ENCODE results near the gene PRKAR1B.

The PRKAR1B gene

GRCh38 chr7:729140-730000 lies 2.3 kb upstream of the PRKAR1B start:
- H2AFZ ChIP-seq (ENCODE audit: low read length), result no peak overlapping the region
- peaks cover 1% of the 10 kb centered on the region; the same call in 1 of the 2 replicates for H3F3A ChIP-seq (ENCODE audit: insufficient read depth, low read length)
- peaks cover 67% of the 10 kb centered on the region for H3K36me3 ChIP-seq (ENCODE audit: insufficient read depth, low read length)
- H3K4me3 ChIP-seq (ENCODE audit: low read depth, low read length, poor library complexity, severe bottlenecking), result no peak overlapping the region
- H3K9me3 ChIP-seq (ENCODE audit: low read length), result peaks cover 7% of the 10 kb centered on the region
- H4K20me1 ChIP-seq (ENCODE audit: insufficient read depth, low read length), result no peaks in the 10 kb centered on the region
- H3K4me1 ChIP-seq (ENCODE audit: insufficient read depth, low read length, severe bottlenecking), result peaks cover 21% of the 10 kb centered on the region
- no peak for TF ChIP-seq EZH2 (IDR thresholded peaks at IDR 0.05; ENCODE audit: borderline replicate concordance, low read length)
- TF ChIP-seq CTCF (IDR thresholded peaks at IDR 0.05; ENCODE audit: low read length), result no peak
- H3K9me2 ChIP-seq (ENCODE audit: low read depth, low read length), result no peaks in the 10 kb centered on the region
- H3K27ac ChIP-seq (ENCODE audit: low read depth, low read length, poor library complexity, severe bottlenecking), result no peak overlapping the region
- H3K27me3 ChIP-seq (ENCODE audit: insufficient read depth, low read length), result no peaks in the 10 kb centered on the region
- H3K79me2 ChIP-seq (ENCODE audit: insufficient read depth, low read length), result peaks cover 16% of the 10 kb centered on the region
- H3K4me2 ChIP-seq (ENCODE audit: low read length), result no peak overlapping the region
- H3K9ac ChIP-seq (ENCODE audit: low read length), result no peak overlapping the region

- Histone ChIP-seq H3K9me2 (ENCODE audit: low read depth, low read length) (no peaks in the 10 kb centered on the region), H3F3A (ENCODE audit: insufficient read depth, low read length) (no peaks in the 10 kb centered on the region), H3K9ac (ENCODE audit: low read length) (no peak overlapping the region; the same call in 1 of the 2 replicates), H3K36me3 (ENCODE audit: insufficient read depth, low read length) (peaks cover 67% of the 10 kb centered on the region), H3K27me3 (ENCODE audit: insufficient read depth, low read length) (no peaks in the 10 kb centered on the region), H4K20me1 (ENCODE audit: insufficient read depth, low read length) (no peaks in the 10 kb centered on the region), H3K4me3 (ENCODE audit: low read depth, low read length, poor library complexity, severe bottlenecking) (peak overlapping the region; percentile 67), H3K4me1 (ENCODE audit: insufficient read depth, low read length, severe bottlenecking) (peaks cover 21% of the 10 kb centered on the region), H2AFZ (ENCODE audit: low read length) (no peak overlapping the region), H3K9me3 (ENCODE audit: low read length) (no peaks in the 10 kb centered on the region), H3K4me2 (ENCODE audit: low read length) (peak overlapping the region; percentile 90), H3K27ac (ENCODE audit: low read depth, low read length, poor library complexity, severe bottlenecking) (no peak overlapping the region), H3K79me2 (ENCODE audit: insufficient read depth, low read length) (peaks cover 11% of the 10 kb centered on the region)
- TF ChIP-seq CTCF (IDR thresholded peaks at IDR 0.05; ENCODE audit: low read length), result no peak
- TF ChIP-seq EZH2 (IDR thresholded peaks at IDR 0.05; ENCODE audit: borderline replicate concordance, low read length), result no peak
These were observed 1.5 kb upstream of the PRKAR1B start for GRCh38 chr7:728602-729001.

- H3K4me3 ChIP-seq (ENCODE audit: low read depth, low read length, poor library complexity, severe bottlenecking), result peak overlapping the region; percentile 67
- peak overlapping the region; percentile 73 for H3K9ac ChIP-seq (ENCODE audit: low read length)
- no peak for TF ChIP-seq CTCF (IDR thresholded peaks at IDR 0.05; ENCODE audit: low read length)
- TF ChIP-seq EZH2 (IDR thresholded peaks at IDR 0.05; ENCODE audit: borderline replicate concordance, low read length), result no peak
- no peaks in the 10 kb centered on the region for H3F3A ChIP-seq (ENCODE audit: insufficient read depth, low read length)
- no peaks in the 10 kb centered on the region for H3K27me3 ChIP-seq (ENCODE audit: insufficient read depth, low read length)
- no peaks in the 10 kb centered on the region for H3K9me2 ChIP-seq (ENCODE audit: low read depth, low read length)
- peaks cover 11% of the 10 kb centered on the region for H3K79me2 ChIP-seq (ENCODE audit: insufficient read depth, low read length)
- peaks cover 21% of the 10 kb centered on the region for H3K4me1 ChIP-seq (ENCODE audit: insufficient read depth, low read length, severe bottlenecking)
- H3K27ac ChIP-seq (ENCODE audit: low read depth, low read length, poor library complexity, severe bottlenecking), result peak overlapping the region; percentile 37
- peak overlapping the region; percentile 90 for H3K4me2 ChIP-seq (ENCODE audit: low read length)
- no peaks in the 10 kb centered on the region for H4K20me1 ChIP-seq (ENCODE audit: insufficient read depth, low read length)
- H2AFZ ChIP-seq (ENCODE audit: low read length), result no peak overlapping the region
- H3K9me3 ChIP-seq (ENCODE audit: low read length), result no peaks in the 10 kb centered on the region
- H3K36me3 ChIP-seq (ENCODE audit: insufficient read depth, low read length), result peaks cover 67% of the 10 kb centered on the region
These were observed 852 bp upstream of the PRKAR1B start for GRCh38 chr7:727806-728460.

Measured in OCI-LY1 (cell line).